Fibroblast of the aortic adventitia (primary cell): Measurements from ENCODE around the gene SENP2. TPM values are rescaled to one million over a fixed set of nuclear protein-coding genes. Genes with fewer than 3 reads are reported as not detected.

Experiments used
- DNase-seq: peaks from one replicate; pipeline ENCODE4 v3.0.0-alpha.2; 2010; ENCODE audit warnings: low read depth
- H3K4me3 ChIP-seq: 2 replicates; pipeline ENCODE4 v1.5.1; 2011; ENCODE audit warnings: low read depth, mild to moderate bottlenecking, control low read depth, low read length, moderate library complexity
- CTCF ChIP-seq: IDR thresholded peaks from 2 replicates; pipeline ENCODE4 v1.5.1; 2011; ENCODE audit warnings: mild to moderate bottlenecking, low read length, control low read depth, inconsistent platforms; ENCODE audit not compliant: insufficient read depth
- total RNA-seq: library from RNA; depleted of rRNA; stranded (reverse); fragments of >200 nt; gene quantifications from 2 replicates; pipeline ENCODE4 v1.2.3, GENCODE V29; 2012; ENCODE audit warnings: low replicate concordance

Gene SENP2
- total RNA-seq, 1 donor: 34.8 TPM

GRCh38 chr3:185606196-185606595 is 20.1 kb downstream of the SENP2 start:
- DNase-seq: no peak
- no peak overlapping the region for H3K4me3 ChIP-seq
- no peak for TF ChIP-seq CTCF

- H3K4me3 ChIP-seq: no peak overlapping the region
- DNase-seq: no peak
- no peak for TF ChIP-seq CTCF
These were observed 26.9 kb downstream of the SENP2 start for GRCh38 chr3:185613016-185613415.

- no peak for DNase-seq
- H3K4me3 ChIP-seq: no peak overlapping the region
- TF ChIP-seq CTCF: no peak
These were observed 38.0 kb downstream of the SENP2 start for GRCh38 chr3:185623939-185624665.

DNA sequence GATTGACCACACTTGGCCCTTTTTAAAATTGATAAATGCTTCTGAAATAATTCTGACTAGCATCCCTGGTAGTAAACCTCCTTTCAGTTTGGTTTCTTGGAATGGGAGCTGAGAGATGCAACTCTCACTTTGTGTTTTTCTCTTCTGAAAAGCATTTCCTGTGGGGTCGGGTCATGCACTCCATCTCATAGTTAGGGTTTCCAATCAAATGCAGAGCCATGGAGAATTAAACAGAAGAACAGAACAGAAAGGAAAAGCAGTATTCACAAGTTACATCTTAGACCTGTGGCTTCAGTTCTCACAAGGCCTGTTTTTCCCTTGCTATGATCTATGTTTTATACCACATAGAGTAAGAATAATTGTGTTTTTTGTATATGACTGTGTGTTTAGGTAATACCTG is 39.7 kb downstream of the SENP2 start:
- H3K4me3 ChIP-seq: no peak overlapping the region
- TF ChIP-seq CTCF: no peak
- DNase-seq: no peak

DNA sequence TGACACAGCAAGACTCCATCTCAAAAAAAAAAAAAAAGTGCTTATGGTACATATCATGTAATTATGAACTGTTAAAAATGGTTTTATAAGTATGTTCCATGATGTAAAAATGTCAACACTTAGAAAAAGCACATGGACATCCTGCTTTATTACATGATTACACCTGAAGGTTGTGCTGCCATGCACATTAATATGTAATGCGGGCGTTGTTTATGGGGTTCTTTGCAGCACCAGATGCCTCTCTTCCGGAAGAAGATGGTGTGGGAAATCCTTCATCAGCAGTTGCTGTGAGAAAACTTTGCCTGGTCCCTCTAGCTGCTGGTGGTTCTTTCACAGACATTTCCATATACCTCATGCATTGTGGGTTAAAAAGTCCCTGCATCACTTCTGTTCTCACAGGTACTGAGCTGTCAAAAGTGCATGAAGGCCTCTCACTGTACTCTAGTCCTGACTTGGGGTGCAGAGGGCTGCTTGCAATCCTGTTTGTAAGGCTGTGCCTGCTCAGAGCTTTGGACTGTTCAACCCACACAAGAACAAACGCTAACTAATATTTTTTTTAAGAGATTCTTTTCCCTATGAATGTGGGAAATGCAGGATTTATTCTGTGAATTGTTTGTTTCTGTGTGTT is 43.6 kb downstream of the SENP2 start:
- no peak for TF ChIP-seq CTCF
- no peak for DNase-seq
- H3K4me3 ChIP-seq: no peak overlapping the region

GRCh38 chr3:185630182-185630622 is 44.1 kb downstream of the SENP2 start:
- H3K4me3 ChIP-seq: no peak overlapping the region
- DNase-seq: peak; percentile 48
- no peak for TF ChIP-seq CTCF
